AML-193 (cell line): ENCODE measurements around the gene SRMS.
A peak's percentile ranks its signal among the peaks of the same experiment; 100 is the strongest.

ENCODE experiments used
- DNase-seq, 2 experiments: peaks; one replicate each; lab custom pipeline; 2025; lab: John Stamatoyannopoulos, UW

Gene SRMS

DNA sequence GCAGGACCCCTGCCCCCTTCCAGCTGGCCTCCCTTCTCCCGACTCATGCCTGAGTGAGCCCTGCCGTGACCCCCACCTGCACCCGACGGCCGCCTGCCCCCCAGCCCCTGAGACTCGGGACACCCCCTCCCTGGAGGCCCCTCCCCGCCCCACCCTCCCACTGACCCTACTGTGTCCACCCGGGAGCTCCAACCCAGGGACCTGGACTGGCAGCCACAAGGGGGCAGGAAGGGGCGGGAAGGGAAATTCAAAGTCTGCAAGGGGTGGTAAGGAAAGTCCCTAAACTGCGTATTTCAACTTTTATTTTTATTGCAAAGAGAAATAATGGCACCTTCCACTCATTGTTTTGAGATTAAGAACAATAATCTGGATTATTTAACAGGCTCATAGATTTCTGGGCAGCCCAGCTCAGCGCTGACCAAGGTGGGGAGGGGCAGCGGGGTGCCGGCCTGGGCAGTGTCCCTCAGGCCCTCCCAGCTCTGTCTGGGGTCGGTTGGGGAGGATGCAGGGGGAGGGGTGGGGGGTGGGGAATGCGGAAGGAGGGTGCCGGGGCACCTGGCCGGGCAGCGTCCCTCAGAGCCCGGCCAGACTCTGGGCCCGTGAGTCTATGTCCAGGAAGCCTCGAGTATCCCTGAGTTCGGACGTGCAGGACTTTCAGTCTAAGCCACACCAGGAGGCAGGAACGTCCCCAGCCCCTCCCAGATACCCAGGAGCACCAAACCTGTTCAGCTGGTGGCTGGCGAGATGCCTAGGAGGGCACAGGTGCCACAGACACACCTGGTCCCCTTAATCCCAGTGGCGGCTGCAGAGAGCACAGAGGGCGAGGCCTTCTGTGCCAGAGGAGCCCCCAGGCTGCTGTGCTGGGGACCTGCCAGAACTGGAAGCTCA, 9.1 kb downstream of the SRMS start:
- DNase-seq: no peak

DNA sequence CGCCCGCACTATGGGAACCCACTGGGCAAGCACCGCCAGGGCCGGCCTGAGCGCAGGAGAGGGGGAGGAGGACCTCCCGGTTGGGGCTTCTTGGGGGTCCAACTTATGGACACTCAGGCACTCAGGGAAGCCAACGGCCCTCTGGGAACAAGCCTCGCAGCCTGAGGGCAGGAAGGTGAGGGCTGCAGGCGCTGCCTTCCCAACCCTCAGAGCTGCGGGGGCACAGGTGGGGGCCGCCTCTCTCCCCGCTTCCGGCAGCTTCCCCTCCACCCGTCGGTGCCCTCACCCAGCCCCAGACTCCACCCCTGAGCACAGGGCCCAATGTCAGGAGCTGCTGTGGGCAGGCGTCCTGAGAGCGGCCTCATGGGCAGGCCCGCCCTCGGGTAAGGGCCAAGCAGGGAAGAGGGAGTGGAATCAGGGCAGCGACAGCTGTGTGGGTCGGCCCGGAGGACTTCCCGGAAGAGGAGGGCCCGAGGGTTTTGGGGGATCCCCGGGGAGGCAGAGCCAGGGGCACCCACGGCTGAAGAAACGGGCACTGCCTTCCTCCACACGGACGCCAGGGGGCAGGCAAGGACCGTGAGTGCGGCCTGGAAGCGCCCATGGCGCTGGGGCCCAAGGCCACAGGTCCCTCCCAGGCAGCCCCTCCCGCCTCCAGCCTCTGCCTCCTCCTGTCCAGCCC, 9.9 kb downstream of the SRMS start:
- peak; percentile 92 to 93 for DNase-seq

DNA sequence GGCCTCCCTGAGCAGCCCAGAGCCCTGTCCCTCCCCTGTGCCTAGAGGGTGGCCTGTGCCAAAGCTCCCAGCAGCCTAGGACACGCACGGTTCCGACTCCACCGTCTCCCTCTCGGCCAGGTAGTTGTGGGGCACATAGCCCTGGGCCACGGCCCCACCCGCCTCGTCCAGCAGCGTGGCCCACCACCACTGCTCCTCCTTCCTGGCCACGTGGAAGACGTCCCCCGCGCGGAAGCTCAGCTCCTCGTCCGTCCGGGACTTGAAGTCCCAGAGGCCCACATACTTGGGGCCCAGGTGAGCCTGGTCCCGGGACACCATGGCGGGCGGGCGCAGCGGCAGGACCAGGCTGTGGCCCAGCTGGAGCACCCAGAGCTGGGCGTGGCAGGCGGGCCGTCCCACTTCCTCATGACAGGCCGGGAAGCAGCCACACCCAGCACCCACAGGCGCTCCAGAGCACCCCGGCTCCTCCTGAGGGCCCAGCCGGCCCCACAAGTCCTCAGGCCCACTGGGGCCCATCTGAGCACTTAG, 10.5 kb downstream of the SRMS start, which contains the start of gene PTK6:
PTK6 (minus strand) TSS at position 380 of the 528 bp plus-strand sequence; CDS start at position 318, 62 bp downstream.
- DNase-seq: peak; percentile 51 to 52

DNA sequence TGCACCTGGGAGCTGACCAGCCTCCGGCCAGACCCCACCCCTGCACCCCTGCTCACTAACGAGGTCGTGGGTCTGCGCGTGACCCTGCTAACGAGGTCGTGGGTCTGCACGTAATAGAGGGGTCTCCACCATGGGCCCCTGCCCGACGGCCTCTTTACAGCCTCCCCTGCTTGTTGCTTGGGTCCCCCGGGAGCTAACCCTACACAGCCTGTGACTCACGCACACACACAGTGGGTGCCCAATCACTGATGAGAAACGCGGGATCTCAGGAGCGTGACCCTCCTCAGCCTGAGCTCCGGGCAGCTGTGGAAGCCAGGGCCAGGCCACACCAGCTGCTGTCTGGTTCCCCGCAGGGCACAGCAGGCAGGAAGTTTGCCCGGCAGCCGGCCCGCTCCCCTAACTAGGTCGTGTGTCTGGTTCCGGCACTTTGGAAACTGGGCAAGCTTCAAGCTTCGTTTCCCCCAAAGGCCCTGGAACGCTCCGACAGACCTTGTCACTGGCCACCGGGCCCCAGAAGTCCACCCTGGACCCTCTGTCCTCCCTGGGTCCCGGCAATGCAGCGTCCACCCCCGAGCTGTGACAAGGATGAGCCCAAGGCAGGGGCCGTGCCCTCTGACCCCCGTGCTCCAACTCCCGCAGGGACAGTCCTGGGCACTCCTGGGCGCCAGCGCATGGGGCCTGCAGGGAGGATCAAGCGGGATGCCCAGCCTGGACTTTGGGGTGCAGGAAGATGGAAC, 11.1 kb downstream of the SRMS start:
- DNase-seq: no peak

- DNase-seq: no peak
Measured at GRCh38 chr20:63534831-63535651, 12.5 kb downstream of the SRMS start.

GRCh38 chr20:63534427-63534830, 13.1 kb downstream of the SRMS start:
- no peak for DNase-seq

GRCh38 chr20:63533871-63534393, 13.6 kb downstream of the SRMS start:
- DNase-seq: no peak

- DNase-seq: no peak
Measured at GRCh38 chr20:63533388-63533787, 14.2 kb downstream of the SRMS start.

GRCh38 chr20:63532449-63532971, 15.0 kb downstream of the SRMS start:
- DNase-seq: no peak

DNA sequence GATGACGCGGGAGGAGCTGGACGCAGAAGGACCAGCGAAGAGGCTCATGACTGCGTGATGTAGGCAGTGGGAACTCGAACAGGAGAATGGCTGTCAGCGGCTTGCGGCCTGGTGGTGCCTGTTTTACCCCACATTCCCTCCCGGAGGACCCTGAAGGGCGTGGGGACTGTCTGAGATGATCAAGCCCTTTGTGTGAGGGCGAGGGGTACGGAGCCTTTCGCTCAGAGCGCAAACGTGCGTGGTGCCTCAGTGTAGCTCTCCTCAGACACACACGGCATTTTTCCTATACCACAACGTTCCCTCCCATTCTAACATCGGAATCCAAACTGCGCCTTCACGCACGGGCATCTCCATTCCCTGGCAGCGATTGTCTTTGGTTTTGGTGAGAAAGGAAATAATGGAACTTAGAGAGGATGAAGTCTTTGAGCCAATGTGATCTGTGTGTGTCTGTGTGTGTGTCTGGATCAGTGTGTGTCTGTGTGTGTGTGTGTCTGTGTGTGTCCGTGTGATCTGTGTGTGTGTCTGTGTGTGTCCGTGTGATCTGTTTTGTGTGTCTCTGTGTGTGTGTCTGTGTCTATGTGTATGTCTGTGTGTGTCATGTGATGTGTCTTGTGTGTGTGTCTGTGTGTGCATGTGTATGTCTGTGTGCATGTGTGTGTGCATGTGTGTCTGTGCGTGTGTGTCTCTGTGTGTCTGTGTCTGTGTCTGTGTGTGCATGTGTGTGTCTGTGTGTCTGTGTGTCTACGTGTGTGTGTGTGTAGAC, 15.7 kb downstream of the SRMS start:
- no peak for DNase-seq

- no peak for DNase-seq
Measured at GRCh38 chr20:63530788-63531160, 16.8 kb downstream of the SRMS start.

DNA sequence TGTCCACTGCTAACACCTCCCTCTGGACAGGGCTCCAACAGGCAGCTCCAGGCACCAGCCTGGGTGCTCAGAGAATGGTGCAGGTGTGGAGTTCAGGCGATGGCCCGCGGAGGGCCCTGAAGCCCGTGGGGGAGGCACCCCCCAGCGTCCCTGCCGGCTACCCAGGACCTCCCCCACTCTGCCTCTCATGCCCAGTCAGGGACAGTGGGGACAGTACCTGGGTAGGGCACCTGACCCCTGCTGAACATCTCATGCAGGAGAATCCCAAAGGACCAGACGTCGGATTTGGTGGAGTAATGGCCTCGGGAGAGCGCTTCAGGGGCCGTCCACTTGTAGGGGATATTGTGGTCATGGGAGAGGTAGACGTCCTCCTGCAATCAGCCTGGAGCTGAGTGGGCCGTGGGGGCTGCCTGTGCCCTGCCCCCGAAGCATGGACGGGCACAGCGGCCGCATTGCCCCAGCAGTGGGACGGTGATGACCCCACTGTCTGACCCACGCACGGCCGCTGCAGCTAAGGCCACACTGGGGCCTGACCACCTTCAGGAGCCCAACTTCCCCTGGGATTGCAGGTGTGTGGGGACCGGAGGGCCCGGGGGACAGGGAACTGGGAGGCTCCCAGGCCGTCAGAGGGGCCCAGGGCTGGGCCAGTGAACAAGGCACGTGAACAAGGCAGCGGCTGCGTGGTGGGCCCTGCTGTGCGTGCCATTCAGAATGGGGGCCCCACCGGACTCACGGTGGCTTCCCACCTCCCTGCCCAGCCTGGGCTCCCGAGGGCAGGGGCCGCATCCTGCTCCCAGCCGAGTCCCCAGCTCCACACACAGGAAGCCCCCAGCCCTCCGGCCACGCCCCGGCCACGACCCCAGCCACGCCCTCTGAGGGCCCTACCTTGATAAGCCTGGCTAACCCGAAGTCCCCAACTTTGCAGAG, 17.4 kb downstream of the SRMS start:
- no peak for DNase-seq

GRCh38 chr20:63529180-63529860, 18.2 kb downstream of the SRMS start:
- DNase-seq: no peak

- no peak for DNase-seq
Measured at GRCh38 chr20:63527184-63527583, 20.4 kb downstream of the SRMS start.

DNA sequence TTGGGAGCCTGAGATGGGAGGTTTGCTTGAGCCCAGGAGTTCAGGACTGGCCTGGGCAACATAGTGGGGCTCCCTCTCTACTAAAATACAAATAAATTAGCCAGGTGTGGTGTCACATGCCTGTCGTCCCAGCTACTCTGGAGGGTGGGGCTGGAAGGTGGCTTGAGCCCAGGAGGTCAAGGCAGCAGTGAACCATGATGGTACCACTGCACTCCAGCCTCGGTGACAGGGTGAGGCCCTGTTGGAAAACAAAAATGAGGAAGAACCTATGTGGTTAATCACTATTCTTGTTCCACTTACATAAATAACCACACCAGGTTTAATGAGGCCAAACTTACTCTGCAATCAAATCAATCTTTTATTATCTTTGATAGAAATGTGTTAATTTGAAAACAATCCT, 21.6 kb downstream of the SRMS start:
- no peak for DNase-seq

DNA sequence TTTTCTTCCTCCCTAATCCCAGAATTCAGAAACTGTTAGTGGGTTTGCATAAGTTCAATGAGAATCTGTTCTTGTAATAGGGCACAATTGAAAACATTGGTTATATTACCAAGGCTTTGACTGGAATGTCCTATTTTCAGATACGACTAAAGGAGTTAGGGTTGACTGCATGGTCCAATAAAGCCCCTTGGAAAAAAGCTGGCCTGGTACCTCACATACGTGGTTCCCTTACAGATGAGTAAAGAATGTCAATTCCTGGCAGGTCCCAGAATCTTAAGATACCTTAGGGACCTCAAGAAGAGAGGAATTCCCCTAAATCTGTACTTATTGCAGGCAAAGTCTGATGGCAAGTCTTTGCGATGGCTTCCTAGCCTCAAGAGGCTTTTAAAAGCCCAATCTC, 22.4 kb downstream of the SRMS start:
- DNase-seq: no peak

DNA sequence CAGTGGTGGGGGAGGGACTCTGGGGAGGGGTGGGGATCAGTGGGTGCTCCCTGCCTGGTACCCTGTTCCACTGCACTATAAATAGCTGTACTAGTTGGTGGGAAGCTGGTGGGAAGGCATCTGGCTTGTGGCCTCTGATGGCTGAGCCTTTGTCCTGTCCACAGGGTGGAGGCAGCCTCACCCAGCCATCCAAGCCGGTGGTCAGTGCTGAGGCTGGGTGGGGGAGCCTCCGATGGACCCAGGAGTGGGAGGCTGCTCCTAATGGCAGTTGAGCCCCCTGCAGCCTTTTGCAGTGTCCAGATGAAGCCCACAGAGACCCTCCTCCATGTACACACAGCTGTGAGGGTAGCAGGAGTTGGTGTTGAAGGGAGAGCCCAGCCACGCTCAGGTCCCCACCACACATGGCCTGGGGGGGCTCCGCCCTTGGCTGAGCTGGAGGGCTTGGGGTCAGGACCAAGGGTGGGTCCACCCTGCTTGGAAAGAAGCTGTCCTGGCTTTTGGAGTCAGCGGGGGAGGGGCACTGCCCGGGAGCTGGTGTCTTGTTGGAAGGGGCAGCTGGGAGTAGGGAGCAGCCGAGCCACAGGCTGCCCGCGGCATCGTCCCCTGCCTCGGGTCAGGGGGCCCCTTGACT, 24.5 kb downstream of the SRMS start:
- DNase-seq: no peak
